Trophoblast cell (in vitro differentiated cells and primary cell): Measurements from ENCODE around the gene MOB3A.

Experiments
- DNase-seq, 2 donors: peaks; one replicate each; pipeline ENCODE4 v3.0.0-alpha.2; 2016
- H2AFZ ChIP-seq: 2 replicates; pipeline ENCODE4 v1.6.1; 2013; ENCODE audit warnings: low read length, moderate library complexity, mild to moderate bottlenecking; ENCODE audit not compliant: insufficient read depth, poor library complexity
- H2AK5ac ChIP-seq: 2 replicates; pipeline ENCODE4 v1.6.1; 2013; ENCODE audit warnings: mild to moderate bottlenecking, low read length
- H2BK120ac ChIP-seq: 2 replicates; pipeline ENCODE4 v1.6.1; 2013; ENCODE audit warnings: low read length, mild to moderate bottlenecking, moderate library complexity; ENCODE audit not compliant: insufficient read depth, poor library complexity
- H2BK12ac ChIP-seq: 2 replicates; pipeline ENCODE4 v1.6.1; 2013; ENCODE audit warnings: mild to moderate bottlenecking, low read length, moderate library complexity
- H2BK5ac ChIP-seq: 2 replicates; pipeline ENCODE4 v1.6.1; 2013; ENCODE audit warnings: low read length, low read depth, moderate library complexity, mild to moderate bottlenecking; ENCODE audit not compliant: poor library complexity
- H3K14ac ChIP-seq: 2 replicates; pipeline ENCODE4 v1.6.1; 2013; ENCODE audit warnings: mild to moderate bottlenecking, low read length
- H3K18ac ChIP-seq: 2 replicates; pipeline ENCODE4 v1.6.1; 2013; ENCODE audit warnings: mild to moderate bottlenecking, low read length
- H3K23ac ChIP-seq: 2 replicates; pipeline ENCODE4 v1.6.1; 2013; ENCODE audit warnings: low read length
- H3K27ac ChIP-seq: 2 replicates; pipeline ENCODE4 v1.5.1; 2013; ENCODE audit warnings: low read depth, mild to moderate bottlenecking, inconsistent platforms, low read length, moderate library complexity
- H3K27me3 ChIP-seq: 2 replicates; pipeline ENCODE4 v1.6.1; 2013; ENCODE audit warnings: inconsistent platforms, mild to moderate bottlenecking, low read length, moderate library complexity; ENCODE audit not compliant: insufficient read depth
- H3K36me3 ChIP-seq, 2 experiments: 1 replicate in 1 of 2; 2 replicates in 1 of 2; pipeline ENCODE4 v1.6.1; 2013; ENCODE audit warnings: low read length in 2 of 2, mild to moderate bottlenecking in 2 of 2, moderate library complexity in 1 of 2; ENCODE audit not compliant: insufficient read depth in 2 of 2, control insufficient read depth in 1 of 2
- H3K4ac ChIP-seq: 2 replicates; pipeline ENCODE4 v1.6.1; 2013; ENCODE audit warnings: low read depth, mild to moderate bottlenecking, low read length, moderate library complexity
- H3K4me1 ChIP-seq, 2 experiments: 1 replicate in 1 of 2; 2 replicates in 1 of 2; pipeline ENCODE4 v1.6.1; 2013; ENCODE audit warnings: low read length in 2 of 2, mild to moderate bottlenecking in 2 of 2, moderate library complexity in 1 of 2; ENCODE audit not compliant: insufficient read depth in 2 of 2, control insufficient read depth in 1 of 2
- H3K4me2 ChIP-seq: 2 replicates; pipeline ENCODE4 v1.6.1; 2013; ENCODE audit warnings: inconsistent platforms, mild to moderate bottlenecking, low read length, moderate library complexity
- H3K4me3 ChIP-seq: 2 replicates; pipeline ENCODE4 v1.5.1; 2013; ENCODE audit warnings: mild to moderate bottlenecking, low read depth, low read length, inconsistent platforms
- H3K79me1 ChIP-seq: one replicate; pipeline ENCODE4 v1.6.1; 2013; ENCODE audit warnings: low read length
- H3K79me2 ChIP-seq: 2 replicates; pipeline ENCODE4 v1.6.1; 2013; ENCODE audit warnings: low read length, mild to moderate bottlenecking; ENCODE audit not compliant: control insufficient read depth, insufficient read depth, poor library complexity
- H3K9ac ChIP-seq: 2 replicates; pipeline ENCODE4 v1.6.1; 2013; ENCODE audit warnings: mild to moderate bottlenecking, low read length
- H3K9me3 ChIP-seq: 2 replicates; pipeline ENCODE4 v1.6.1; 2013; ENCODE audit warnings: low read depth, mild to moderate bottlenecking, control low read depth, inconsistent platforms, low read length; ENCODE audit not compliant: insufficient read depth
- H4K12ac ChIP-seq: 2 replicates; pipeline ENCODE4 v1.6.1; 2013; ENCODE audit warnings: low read depth, mild to moderate bottlenecking, low read length, moderate library complexity
- H4K8ac ChIP-seq: 2 replicates; pipeline ENCODE4 v1.6.1; 2013; ENCODE audit warnings: low read depth, mild to moderate bottlenecking, low read length, moderate library complexity
- H4K91ac ChIP-seq: one replicate; pipeline ENCODE4 v1.6.1; 2013; ENCODE audit warnings: low read depth, mild to moderate bottlenecking, low read length, moderate library complexity
- WGBS: extraction: QIAGEN DNeasy Blood & Tissue Kit; methylation state at CpG from one replicate; pipeline ENCODE4 v1.1.7; 2013; ENCODE audit warnings: missing lambda C conversion rate; ENCODE audit not compliant: insufficient read length, insufficient coverage; ENCODE audit errors: extremely low coverage; 5-methylcytosine and 5-hydroxymethylcytosine counted together

The MOB3A gene

GRCh38 chr19:2140138-2140569 is 44.0 kb upstream of the MOB3A start:
- H2AFZ ChIP-seq: no peak overlapping the region
- WGBS: no CpG with 5 or more reads among the region's 14 CpGs

GRCh38 chr19:2139385-2140137 is 43.4 kb upstream of the MOB3A start:
- no peak overlapping the region for H4K91ac ChIP-seq
- no peak for DNase-seq

More at GRCh38 chr19:2140138-2140569, 44.0 kb upstream of the MOB3A start:
- H3K14ac ChIP-seq: no peak overlapping the region
- H4K12ac ChIP-seq: no peak overlapping the region
- no peak overlapping the region for H3K18ac ChIP-seq
- H2BK120ac ChIP-seq: no peak overlapping the region
- no peak overlapping the region for H3K23ac ChIP-seq
- no peak overlapping the region for H4K91ac ChIP-seq
- no peaks in the 10 kb centered on the region for H3K27me3 ChIP-seq
- no peak overlapping the region for H2AK5ac ChIP-seq
- H3K79me2 ChIP-seq: peaks cover 16% of the 10 kb centered on the region
- no peak overlapping the region for H3K4me2 ChIP-seq
- peaks cover 1% of the 10 kb centered on the region for H3K9me3 ChIP-seq
- H4K8ac ChIP-seq: no peak overlapping the region
- peaks cover 50 to 54% of the 10 kb centered on the region in 2 experiments for H3K36me3 ChIP-seq
- peak overlapping the region; percentile 81 for H3K4ac ChIP-seq
- no peak overlapping the region for H2BK5ac ChIP-seq
- H3K4me1 ChIP-seq: no peaks in the 10 kb centered on the region
- no peak overlapping the region for H3K9ac ChIP-seq
- H2BK12ac ChIP-seq: no peak overlapping the region
- no peak overlapping the region for H3K4me3 ChIP-seq
- no peak overlapping the region for H3K27ac ChIP-seq
- H3K79me1 ChIP-seq: no peaks in the 10 kb centered on the region
- no peak for DNase-seq

GRCh38 chr19:2138061-2138728 is 42.1 kb upstream of the MOB3A start:
- Histone ChIP-seq H3K14ac (no peak overlapping the region), H4K91ac (no peak overlapping the region), H2BK120ac (no peak overlapping the region), H3K27me3 (no peaks in the 10 kb centered on the region), H4K12ac (no peak overlapping the region), H3K79me2 (peaks cover 9% of the 10 kb centered on the region), H3K9ac (no peak overlapping the region), H3K4ac (peak overlapping the region; percentile 31), H3K79me1 (no peaks in the 10 kb centered on the region), H2AFZ (no peak overlapping the region), H3K4me3 (no peak overlapping the region), H4K8ac (no peak overlapping the region), H2AK5ac (no peak overlapping the region), H3K9me3 (peaks cover 1% of the 10 kb centered on the region), H3K18ac (no peak overlapping the region), H3K23ac (no peak overlapping the region), H3K36me3 (peaks cover 48 to 54% of the 10 kb centered on the region in 2 experiments), H3K27ac (no peak overlapping the region), H2BK5ac (no peak overlapping the region), H2BK12ac (no peak overlapping the region), H3K4me1 (no peaks in the 10 kb centered on the region), H3K4me2 (no peak overlapping the region)
- no CpG with 5 or more reads among the region's 23 CpGs for WGBS
- no peak for DNase-seq

More at GRCh38 chr19:2139385-2140137, 43.4 kb upstream of the MOB3A start:
- H3K9ac ChIP-seq: no peak overlapping the region
- no peaks in the 10 kb centered on the region for H3K27me3 ChIP-seq
- no peaks in the 10 kb centered on the region for H3K4me1 ChIP-seq
- no peak overlapping the region for H2AFZ ChIP-seq
- H3K4ac ChIP-seq: peak overlapping the region; percentile 81
- H3K14ac ChIP-seq: no peak overlapping the region
- H4K8ac ChIP-seq: no peak overlapping the region
- no peak overlapping the region for H3K23ac ChIP-seq
- no peaks in the 10 kb centered on the region for H3K79me1 ChIP-seq
- no peak overlapping the region for H2BK12ac ChIP-seq
- no peak overlapping the region for H2AK5ac ChIP-seq
- no peak overlapping the region for H2BK5ac ChIP-seq
- H3K27ac ChIP-seq: no peak overlapping the region
- H3K9me3 ChIP-seq: peaks cover 1% of the 10 kb centered on the region
- H3K36me3 ChIP-seq: peaks cover 45 to 51% of the 10 kb centered on the region in 2 experiments
- no peak overlapping the region for H3K18ac ChIP-seq
- H3K4me3 ChIP-seq: no peak overlapping the region
- WGBS: no CpG with 5 or more reads among the region's 22 CpGs
- H4K12ac ChIP-seq: no peak overlapping the region
- H3K4me2 ChIP-seq: no peak overlapping the region
- H2BK120ac ChIP-seq: no peak overlapping the region
- H3K79me2 ChIP-seq: peaks cover 14% of the 10 kb centered on the region

GRCh38 chr19:2136796-2137195 is 40.7 kb upstream of the MOB3A start:
- Histone ChIP-seq H3K79me1 (no peaks in the 10 kb centered on the region), H3K4me1 (no peaks in the 10 kb centered on the region), H3K9ac (no peak overlapping the region), H4K91ac (no peak overlapping the region), H3K27me3 (no peaks in the 10 kb centered on the region), H3K23ac (no peak overlapping the region), H3K27ac (no peak overlapping the region), H3K36me3 (peaks cover 62 to 65% of the 10 kb centered on the region in 2 experiments), H3K79me2 (peaks cover 6% of the 10 kb centered on the region), H3K4me3 (no peak overlapping the region), H2BK12ac (no peak overlapping the region), H3K4ac (peak overlapping the region; percentile 20), H2AFZ (no peak overlapping the region), H2AK5ac (no peak overlapping the region), H3K9me3 (peaks cover 1% of the 10 kb centered on the region), H3K18ac (peak overlapping the region; percentile 58), H3K14ac (no peak overlapping the region), H2BK5ac (no peak overlapping the region), H3K4me2 (no peak overlapping the region), H2BK120ac (no peak overlapping the region), H4K12ac (no peak overlapping the region), H4K8ac (no peak overlapping the region)
- no CpG with 5 or more reads among the region's 23 CpGs for WGBS
- DNase-seq: no peak
